Glutamatergic neuron (in vitro differentiated cells): ENCODE measurements around the gene PTPRG. TPM values are rescaled to one million over a fixed set of nuclear protein-coding genes. Genes with fewer than 3 reads are reported as not detected.

Source experiments
- DNase-seq: peaks from one replicate; pipeline ENCODE4 v3.0.0; 2022
- H3K27ac Mint-ChIP-seq: one replicate; pipeline ENCODE4 v1.8.0; 2020; ENCODE audit warnings: mild to moderate bottlenecking, mixed read lengths, inconsistent platforms; ENCODE audit not compliant: unreplicated experiment
- H3K27me3 Mint-ChIP-seq: one replicate; pipeline ENCODE4 v1.8.0; 2020; ENCODE audit warnings: mild to moderate bottlenecking, moderate library complexity, mixed read lengths, inconsistent platforms; ENCODE audit not compliant: unreplicated experiment
- H3K36me3 Mint-ChIP-seq: one replicate; pipeline ENCODE4 v1.8.0; 2020; ENCODE audit warnings: mild to moderate bottlenecking, mixed read lengths, inconsistent platforms; ENCODE audit not compliant: unreplicated experiment
- H3K4me1 Mint-ChIP-seq: one replicate; pipeline ENCODE4 v1.8.0; 2020; ENCODE audit warnings: mild to moderate bottlenecking, low read depth, mixed read lengths, inconsistent platforms; ENCODE audit not compliant: unreplicated experiment
- H3K4me3 Mint-ChIP-seq: one replicate; pipeline ENCODE4 v1.8.0; 2020; ENCODE audit warnings: mild to moderate bottlenecking, mixed read lengths, inconsistent platforms; ENCODE audit not compliant: unreplicated experiment
- H3K9me3 Mint-ChIP-seq: one replicate; pipeline ENCODE4 v1.8.0; 2020; ENCODE audit warnings: mild to moderate bottlenecking, moderate library complexity, mixed read lengths, inconsistent platforms; ENCODE audit not compliant: unreplicated experiment
- CTCF ChIP-seq: fragments of 200-600 bp; sonication (generic); IDR thresholded peaks from one replicate; pipeline ENCODE4 v1.5.0; 2021; ENCODE audit not compliant: partially characterized antibody, unreplicated experiment
- total RNA-seq: library from RNA; stranded (reverse); fragmentation: NEBNext Ultra II Directional; extraction: Animal tissue kit (Norgen Biotek cat#: 25700); gene quantifications from one replicate; pipeline ENCODE4 v1.2.1, GENCODE V29; 2021; ENCODE audit not compliant: unreplicated experiment

The PTPRG gene
- total RNA-seq, 1 donor from 2014 or later = 52.1 TPM

GRCh38 chr3:61723038-61723437, 161.7 kb downstream of the PTPRG start:
- DNase-seq = no peak
- peaks cover 20% of the 10 kb centered on the region for H3K4me1 Mint-ChIP-seq
- H3K9me3 Mint-ChIP-seq = no peaks in the 10 kb centered on the region
- no peak overlapping the region for H3K27ac Mint-ChIP-seq
- peaks cover 2% of the 10 kb centered on the region for H3K27me3 Mint-ChIP-seq
- TF ChIP-seq CTCF = no peak
- H3K4me3 Mint-ChIP-seq = no peak overlapping the region
- H3K36me3 Mint-ChIP-seq = no peaks in the 10 kb centered on the region

- H3K36me3 Mint-ChIP-seq = no peaks in the 10 kb centered on the region
- peaks cover 2% of the 10 kb centered on the region for H3K27me3 Mint-ChIP-seq
Measured at GRCh38 chr3:61724183-61724582, 162.8 kb downstream of the PTPRG start.

GRCh38 chr3:61724801-61725200, 163.4 kb downstream of the PTPRG start:
- no peak for TF ChIP-seq CTCF
- no peak for DNase-seq
- Mint-ChIP-seq H3K36me3 (no peaks in the 10 kb centered on the region), H3K9me3 (peaks cover 4% of the 10 kb centered on the region), H3K27me3 (no peaks in the 10 kb centered on the region), H3K4me3 (no peak overlapping the region), H3K27ac (no peak overlapping the region), H3K4me1 (peaks cover 25% of the 10 kb centered on the region)

More at GRCh38 chr3:61724183-61724582, 162.8 kb downstream of the PTPRG start:
- DNase-seq = no peak
- Mint-ChIP-seq H3K4me3 (no peak overlapping the region), H3K4me1 (peaks cover 24% of the 10 kb centered on the region), H3K9me3 (peaks cover 4% of the 10 kb centered on the region), H3K27ac (no peak overlapping the region)
- TF ChIP-seq CTCF = no peak

- peaks cover 4% of the 10 kb centered on the region for H3K9me3 Mint-ChIP-seq
- DNase-seq = no peak
- H3K27me3 Mint-ChIP-seq = no peaks in the 10 kb centered on the region
- no peak for TF ChIP-seq CTCF
- peaks cover 32% of the 10 kb centered on the region for H3K4me1 Mint-ChIP-seq
- no peak overlapping the region for H3K4me3 Mint-ChIP-seq
- H3K27ac Mint-ChIP-seq = peak overlapping the region; percentile 43
- no peaks in the 10 kb centered on the region for H3K36me3 Mint-ChIP-seq
Measured at GRCh38 chr3:61725851-61726333, 164.5 kb downstream of the PTPRG start.

- Mint-ChIP-seq H3K4me1 (peaks cover 30% of the 10 kb centered on the region), H3K9me3 (peaks cover 4% of the 10 kb centered on the region)
Measured at GRCh38 chr3:61727435-61727834, 166.1 kb downstream of the PTPRG start.

More at GRCh38 chr3:61727435-61727834, 166.1 kb downstream of the PTPRG start:
- Mint-ChIP-seq H3K27me3 (no peaks in the 10 kb centered on the region), H3K27ac (no peak overlapping the region), H3K4me3 (no peak overlapping the region), H3K36me3 (no peaks in the 10 kb centered on the region)
- DNase-seq = no peak
- TF ChIP-seq CTCF = no peak
